GM19468 (cell line): ENCODE results near the gene KL.

Experiments used
- ATAC-seq: cut with Tn5 transposase; IDR thresholded peaks from one replicate; pipeline ENCODE4 v1.9.1; 2021; ENCODE audit warnings: mild to moderate bottlenecking, moderate library complexity, moderate number of reproducible peaks; ENCODE audit not compliant: unreplicated experiment; ENCODE audit errors: extremely low read depth

Gene KL

GRCh38 chr13:33106656-33107360 is 90.6 kb downstream of the KL start:
- ATAC-seq: no peak

GRCh38 chr13:33107361-33107760 is 91.1 kb downstream of the KL start:
- ATAC-seq: no peak

GRCh38 chr13:33108620-33109019 is 92.4 kb downstream of the KL start:
- ATAC-seq: no peak

GRCh38 chr13:33109271-33109697 is 93.1 kb downstream of the KL start:
- no peak for ATAC-seq

- ATAC-seq: no peak
These were observed 93.6 kb downstream of the KL start for GRCh38 chr13:33109801-33110200.

- no peak for ATAC-seq
These were observed 94.1 kb downstream of the KL start for GRCh38 chr13:33110386-33110712.

GRCh38 chr13:33110713-33111413 is 94.6 kb downstream of the KL start:
- ATAC-seq: peak; percentile 40

GRCh38 chr13:33111414-33112110 is 95.3 kb downstream of the KL start:
- ATAC-seq: peak; percentile 27

GRCh38 chr13:33112766-33113165 is 96.5 kb downstream of the KL start:
- ATAC-seq: no peak

GRCh38 chr13:33114146-33114545 is 97.9 kb downstream of the KL start:
- no peak for ATAC-seq

- ATAC-seq: no peak
These were observed 99.1 kb downstream of the KL start for GRCh38 chr13:33115274-33115673.
